Right lobe of liver (tissue), 4 donors: Measurements from ENCODE around the gene C12orf42.

ENCODE experiments used
- POLR2A ChIP-seq: fragments of 450-650 bp; IDR thresholded peaks from one replicate; pipeline ENCODE4 v1.6.1; 2017; ENCODE audit warnings: antibody characterized with exemption, mild to moderate bottlenecking
- TF ChIP-seq, protein P1 (sequence below), 4 donors: fragments of 200-600 bp in 3 of 4; fragments of 450-650 bp in 1 of 4; IDR thresholded peaks; one replicate each; pipeline versions ENCODE4 v1.5.1 to v1.8.0; 2016 to 2022; ENCODE audit warnings: antibody characterized with exemption in 4 of 4, mild to moderate bottlenecking in 2 of 4
- donor health status: DM: no; HTN: no; CAD: no.
- donor health status: DM: no; HTN: no; CAD: no.
- donor health status: DM: no; HTN: yes; CAD: no.

DNA sequence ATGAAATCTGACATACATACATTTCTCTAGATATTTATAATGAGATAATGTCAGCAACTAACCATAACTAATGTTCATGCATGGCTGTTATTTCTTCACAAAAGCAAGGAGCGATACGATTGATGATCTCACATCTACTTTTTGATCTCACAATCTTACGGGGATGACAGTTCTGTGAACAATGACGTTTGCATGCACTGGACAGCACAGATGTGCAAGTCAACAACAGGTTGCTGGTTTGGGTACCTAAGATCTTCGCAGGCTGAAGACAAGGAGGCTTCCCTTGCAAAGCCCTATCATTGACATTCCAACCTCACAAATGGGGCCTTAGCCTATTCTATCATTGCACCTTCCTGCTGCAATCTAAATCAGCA, 53.6 kb downstream of the C12orf42 start:
- TF ChIP-seq, protein P1, sequence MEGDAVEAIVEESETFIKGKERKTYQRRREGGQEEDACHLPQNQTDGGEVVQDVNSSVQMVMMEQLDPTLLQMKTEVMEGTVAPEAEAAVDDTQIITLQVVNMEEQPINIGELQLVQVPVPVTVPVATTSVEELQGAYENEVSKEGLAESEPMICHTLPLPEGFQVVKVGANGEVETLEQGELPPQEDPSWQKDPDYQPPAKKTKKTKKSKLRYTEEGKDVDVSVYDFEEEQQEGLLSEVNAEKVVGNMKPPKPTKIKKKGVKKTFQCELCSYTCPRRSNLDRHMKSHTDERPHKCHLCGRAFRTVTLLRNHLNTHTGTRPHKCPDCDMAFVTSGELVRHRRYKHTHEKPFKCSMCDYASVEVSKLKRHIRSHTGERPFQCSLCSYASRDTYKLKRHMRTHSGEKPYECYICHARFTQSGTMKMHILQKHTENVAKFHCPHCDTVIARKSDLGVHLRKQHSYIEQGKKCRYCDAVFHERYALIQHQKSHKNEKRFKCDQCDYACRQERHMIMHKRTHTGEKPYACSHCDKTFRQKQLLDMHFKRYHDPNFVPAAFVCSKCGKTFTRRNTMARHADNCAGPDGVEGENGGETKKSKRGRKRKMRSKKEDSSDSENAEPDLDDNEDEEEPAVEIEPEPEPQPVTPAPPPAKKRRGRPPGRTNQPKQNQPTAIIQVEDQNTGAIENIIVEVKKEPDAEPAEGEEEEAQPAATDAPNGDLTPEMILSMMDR (IDR thresholded peaks at IDR 0.05): no peak
- no peak for TF ChIP-seq POLR2A
